NCI-H510A treated with DMSO at 0.1 percent for 48 hours (cell line): ENCODE results near the gene MAST3.
"Not testable (repeated sequence)": the region's sequence is repeated elsewhere in the genome, so short reads cannot be mapped to it uniquely, and the experiment has no call there.

Source experiments
- DNase-seq: peaks from one replicate; lab custom pipeline; 2025; lab: John Stamatoyannopoulos, UW

Gene MAST3

GRCh38 chr19:18086590-18087138 is 10.9 kb upstream of the MAST3 start, which contains the start of gene IL12RB1:
IL12RB1 (minus strand) TSS chr19:18086934; CDS start chr19:18086823, 111 bp downstream.
- DNase-seq: no peak

- DNase-seq: not testable (repeated sequence)
Observed at GRCh38 chr19:18089096-18089541, 8.5 kb upstream of the MAST3 start.

- DNase-seq: no peak
Observed at GRCh38 chr19:18089726-18090125, 7.9 kb upstream of the MAST3 start.

GRCh38 chr19:18090545-18091216 is 6.9 kb upstream of the MAST3 start:
- no peak for DNase-seq

- no peak for DNase-seq
Observed at GRCh38 chr19:18091217-18091608, 6.4 kb upstream of the MAST3 start.

GRCh38 chr19:18093439-18094161 is 4.0 kb upstream of the MAST3 start:
- DNase-seq: no peak

GRCh38 chr19:18096258-18096657 is 1.3 kb upstream of the MAST3 start:
- DNase-seq: no peak

GRCh38 chr19:18097993-18098890 is 664 bp downstream of the MAST3 start:
- DNase-seq: no peak

GRCh38 chr19:18098891-18099622 is 1.5 kb downstream of the MAST3 start:
- DNase-seq: no peak

GRCh38 chr19:18099623-18099995 is 2.0 kb downstream of the MAST3 start:
- no peak for DNase-seq

GRCh38 chr19:18100710-18101109 is 3.1 kb downstream of the MAST3 start:
- no peak for DNase-seq

GRCh38 chr19:18101268-18101667 is 3.7 kb downstream of the MAST3 start:
- DNase-seq: no peak

- no peak for DNase-seq
Observed at GRCh38 chr19:18102916-18103542, 5.5 kb downstream of the MAST3 start.

- DNase-seq: no peak
Observed at GRCh38 chr19:18104793-18105131, 7.2 kb downstream of the MAST3 start.

- DNase-seq: not testable (repeated sequence)
Observed at GRCh38 chr19:18105259-18105658, 7.7 kb downstream of the MAST3 start.

- DNase-seq: peak; percentile 80
Observed at GRCh38 chr19:18107235-18107634, 9.7 kb downstream of the MAST3 start.

GRCh38 chr19:18108897-18109296 is 11.3 kb downstream of the MAST3 start:
- no peak for DNase-seq

- no peak for DNase-seq
Observed at GRCh38 chr19:18109341-18109732, 11.8 kb downstream of the MAST3 start.

GRCh38 chr19:18109733-18110608 is 12.4 kb downstream of the MAST3 start:
- DNase-seq: peak; percentile 48

GRCh38 chr19:18110609-18111232 is 13.1 kb downstream of the MAST3 start:
- no peak for DNase-seq
